ENCODE results near the gene CACNB3.

DNA sequence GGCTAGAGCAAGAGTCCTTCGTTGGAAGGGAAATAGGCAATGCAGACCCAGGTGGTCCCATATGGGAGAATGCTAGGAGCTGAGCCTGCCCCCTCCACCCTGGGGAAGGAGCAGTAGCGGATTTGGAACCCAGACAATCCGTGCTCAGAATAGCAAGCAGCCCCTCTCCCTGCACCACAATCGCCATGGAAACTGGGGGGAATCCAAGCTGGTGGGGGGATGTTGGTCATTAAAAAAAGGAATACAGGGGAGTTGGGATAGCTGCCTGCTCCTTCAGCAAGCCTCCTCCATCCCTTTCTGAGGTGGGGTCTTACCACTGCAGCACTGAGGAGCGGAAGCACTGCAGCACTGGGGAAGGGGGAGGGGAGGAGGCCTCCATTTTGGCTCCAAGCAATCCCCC is 44.5 kb downstream of the CACNB3 start:
- TF ChIP-seq, protein P1, sequence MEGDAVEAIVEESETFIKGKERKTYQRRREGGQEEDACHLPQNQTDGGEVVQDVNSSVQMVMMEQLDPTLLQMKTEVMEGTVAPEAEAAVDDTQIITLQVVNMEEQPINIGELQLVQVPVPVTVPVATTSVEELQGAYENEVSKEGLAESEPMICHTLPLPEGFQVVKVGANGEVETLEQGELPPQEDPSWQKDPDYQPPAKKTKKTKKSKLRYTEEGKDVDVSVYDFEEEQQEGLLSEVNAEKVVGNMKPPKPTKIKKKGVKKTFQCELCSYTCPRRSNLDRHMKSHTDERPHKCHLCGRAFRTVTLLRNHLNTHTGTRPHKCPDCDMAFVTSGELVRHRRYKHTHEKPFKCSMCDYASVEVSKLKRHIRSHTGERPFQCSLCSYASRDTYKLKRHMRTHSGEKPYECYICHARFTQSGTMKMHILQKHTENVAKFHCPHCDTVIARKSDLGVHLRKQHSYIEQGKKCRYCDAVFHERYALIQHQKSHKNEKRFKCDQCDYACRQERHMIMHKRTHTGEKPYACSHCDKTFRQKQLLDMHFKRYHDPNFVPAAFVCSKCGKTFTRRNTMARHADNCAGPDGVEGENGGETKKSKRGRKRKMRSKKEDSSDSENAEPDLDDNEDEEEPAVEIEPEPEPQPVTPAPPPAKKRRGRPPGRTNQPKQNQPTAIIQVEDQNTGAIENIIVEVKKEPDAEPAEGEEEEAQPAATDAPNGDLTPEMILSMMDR (IDR thresholded peaks at IDR 0.05) = no peak
- TF ChIP-seq EP300 (IDR thresholded peaks at IDR 0.05) = no peak

All from stomach (tissue), 4 donors.